ENCODE results near the gene MAML1. TPM values are rescaled to one million over a fixed set of nuclear protein-coding genes. Genes with fewer than 3 reads are reported as not detected.

The MAML1 gene
- total and polyA plus RNA-seq, 7 donors = 4.6 to 16.0 (median 11.8) TPM

DNA sequence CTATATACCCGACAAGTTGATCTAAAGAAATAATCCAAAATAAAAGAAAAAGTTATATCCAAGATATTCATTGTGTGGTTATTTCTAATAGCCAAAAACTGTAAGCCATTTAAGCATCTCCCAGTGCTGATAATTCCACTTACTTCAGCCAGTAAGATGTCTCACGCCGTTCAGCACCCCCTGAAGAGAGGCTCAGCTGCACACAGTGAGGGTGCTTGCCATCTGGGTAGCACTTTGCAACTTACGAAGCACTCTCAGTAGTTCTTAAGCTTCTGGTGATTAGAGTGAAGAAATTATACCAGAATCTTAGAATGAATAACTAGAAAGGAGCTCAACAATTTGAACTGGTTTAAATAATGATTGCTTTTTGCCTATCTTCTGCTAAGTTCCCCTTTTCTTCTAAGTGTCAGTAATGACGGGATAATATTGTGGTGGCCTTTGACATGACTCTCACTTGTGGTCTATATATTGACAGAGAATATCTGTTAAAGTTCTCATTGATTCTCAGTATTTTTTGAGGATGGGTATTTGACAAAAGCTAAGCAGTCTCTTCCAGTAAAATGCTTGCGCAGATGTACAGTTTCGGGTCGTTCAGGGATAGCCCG lies 35.0 kb downstream of the MAML1 start:
- WGBS, 3 donors = 89 to 90% (median 89%) methylated on average over 9 of the region's 9 CpGs
- DNase-seq (no peak), ATAC-seq (no peak)
- Histone ChIP-seq H3K27me3 (ENCODE audit: insufficient read depth in 3 of 3, low read length in 2 of 3) (no peaks in the 10 kb centered on the region), H3K27ac (no peak overlapping the region), H3K9me3 (no peaks in the 10 kb centered on the region), H3K4me3 (no peak overlapping the region), H3K36me3 (ENCODE audit: insufficient read depth in 1 of 2, low read depth in 1 of 2) (peaks cover 0 to 72% of the 10 kb centered on the region in 2 donors), H3K4me1 (peaks cover 30% of the 10 kb centered on the region)
- intact Hi-C loops (cut with DNase I) = no loop called here
- TF ChIP-seq, protein P1, sequence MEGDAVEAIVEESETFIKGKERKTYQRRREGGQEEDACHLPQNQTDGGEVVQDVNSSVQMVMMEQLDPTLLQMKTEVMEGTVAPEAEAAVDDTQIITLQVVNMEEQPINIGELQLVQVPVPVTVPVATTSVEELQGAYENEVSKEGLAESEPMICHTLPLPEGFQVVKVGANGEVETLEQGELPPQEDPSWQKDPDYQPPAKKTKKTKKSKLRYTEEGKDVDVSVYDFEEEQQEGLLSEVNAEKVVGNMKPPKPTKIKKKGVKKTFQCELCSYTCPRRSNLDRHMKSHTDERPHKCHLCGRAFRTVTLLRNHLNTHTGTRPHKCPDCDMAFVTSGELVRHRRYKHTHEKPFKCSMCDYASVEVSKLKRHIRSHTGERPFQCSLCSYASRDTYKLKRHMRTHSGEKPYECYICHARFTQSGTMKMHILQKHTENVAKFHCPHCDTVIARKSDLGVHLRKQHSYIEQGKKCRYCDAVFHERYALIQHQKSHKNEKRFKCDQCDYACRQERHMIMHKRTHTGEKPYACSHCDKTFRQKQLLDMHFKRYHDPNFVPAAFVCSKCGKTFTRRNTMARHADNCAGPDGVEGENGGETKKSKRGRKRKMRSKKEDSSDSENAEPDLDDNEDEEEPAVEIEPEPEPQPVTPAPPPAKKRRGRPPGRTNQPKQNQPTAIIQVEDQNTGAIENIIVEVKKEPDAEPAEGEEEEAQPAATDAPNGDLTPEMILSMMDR (IDR thresholded peaks at IDR 0.05) = no peak

GRCh38 chr5:179768326-179769085 lies 35.9 kb downstream of the MAML1 start:
- H3K9me3 ChIP-seq = no peaks in the 10 kb centered on the region
- DNase-seq (no peak), ATAC-seq (no peak)
- H3K4me3 ChIP-seq = no peak overlapping the region
- H3K27me3 ChIP-seq (ENCODE audit: insufficient read depth in 3 of 3, low read length in 2 of 3) = no peaks in the 10 kb centered on the region
- H3K27ac ChIP-seq = no peak overlapping the region
- H3K36me3 ChIP-seq (ENCODE audit: insufficient read depth in 1 of 2, low read depth in 1 of 2) = peaks cover 2 to 81% of the 10 kb centered on the region in 2 donors
- 87 to 88% (median 88%) methylated on average over 18 of the region's 18 CpGs for WGBS, 3 donors
- H3K4me1 ChIP-seq = peaks cover 21% of the 10 kb centered on the region
- TF ChIP-seq, protein P1 (IDR thresholded peaks at IDR 0.05) = no peak
- intact Hi-C loops (cut with DNase I) = no loop called here

GRCh38 chr5:179769271-179769670 lies 36.6 kb downstream of the MAML1 start:
- no peak for ATAC-seq
- Histone ChIP-seq H3K4me3 (no peak overlapping the region), H3K27me3 (ENCODE audit: insufficient read depth in 3 of 3, low read length in 2 of 3) (no peaks in the 10 kb centered on the region), H3K9me3 (no peaks in the 10 kb centered on the region), H3K4me1 (peaks cover 20% of the 10 kb centered on the region), H3K36me3 (ENCODE audit: insufficient read depth in 1 of 2, low read depth in 1 of 2) (peaks cover 2 to 89% of the 10 kb centered on the region in 2 donors), H3K27ac (no peak overlapping the region)
- WGBS, 3 donors = 82 to 90% (median 83%) methylated on average over 6 of the region's 6 CpGs
- peak in 1 of 2 donors; percentile 15 for DNase-seq
- intact Hi-C loops (cut with DNase I) = no loop called here
- TF ChIP-seq, protein P1 (IDR thresholded peaks at IDR 0.05) = no peak

DNA sequence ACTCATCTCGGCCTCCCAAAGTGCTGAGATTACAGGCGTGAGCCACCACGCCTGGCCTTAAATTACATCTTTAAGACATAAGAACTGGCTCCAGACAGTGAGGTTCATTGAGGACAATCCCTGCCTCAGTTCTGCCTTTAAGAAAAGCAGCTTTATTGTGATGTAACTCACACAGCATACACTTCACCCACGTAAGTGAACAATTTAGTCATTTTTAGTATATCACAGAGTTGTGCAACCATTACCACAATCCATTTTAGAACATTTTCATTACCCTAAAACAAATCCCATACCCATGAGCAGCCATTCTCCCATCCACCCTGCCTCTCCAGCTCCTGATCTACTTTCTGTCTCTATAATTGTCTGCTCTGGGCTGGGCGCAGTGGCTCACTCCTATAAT lies 37.2 kb downstream of the MAML1 start:
- peaks cover 2 to 94% of the 10 kb centered on the region in 2 donors for H3K36me3 ChIP-seq (ENCODE audit: insufficient read depth in 1 of 2, low read depth in 1 of 2)
- ATAC-seq (no peak), DNase-seq (no peak)
- TF ChIP-seq, protein P1 (IDR thresholded peaks at IDR 0.05) = no peak
- no peak overlapping the region for H3K4me3 ChIP-seq
- H3K27me3 ChIP-seq (ENCODE audit: insufficient read depth in 3 of 3, low read length in 2 of 3) = no peaks in the 10 kb centered on the region
- H3K9me3 ChIP-seq = no peaks in the 10 kb centered on the region
- WGBS, 3 donors = 87 to 95% (median 94%) methylated on average over 5 of the region's 5 CpGs
- intact Hi-C loops (cut with DNase I) = no loop called here
- peaks cover 19% of the 10 kb centered on the region for H3K4me1 ChIP-seq
- no peak overlapping the region for H3K27ac ChIP-seq
